GM18861 (cell line): Measurements from ENCODE around the gene COPB2.

Experiments
- ATAC-seq: cut with Tn5 transposase; IDR thresholded peaks from one replicate; pipeline ENCODE4 v1.9.1; 2021; ENCODE audit not compliant: unreplicated experiment

The COPB2 gene

GRCh38 chr3:139309880-139310279 is 79.6 kb downstream of the COPB2 start:
- ATAC-seq: no peak

- ATAC-seq: no peak
Measured at GRCh38 chr3:139309061-139309591, 80.3 kb downstream of the COPB2 start.

GRCh38 chr3:139308560-139308959 is 80.9 kb downstream of the COPB2 start:
- no peak for ATAC-seq

GRCh38 chr3:139307601-139308555 is 81.6 kb downstream of the COPB2 start:
- ATAC-seq: no peak
